Raji (cell line): ENCODE results near the gene PROSER3.
A peak's percentile ranks its signal among the peaks of the same experiment; 100 is the strongest.

Source experiments
- POLR2A ChIP-seq: IDR thresholded peaks from 2 replicates; pipeline ENCODE4 v1.6.1; 2011; ENCODE audit warnings: low read depth, low read length, control low read depth; ENCODE audit not compliant: insufficient read depth

PROSER3 gene

DNA sequence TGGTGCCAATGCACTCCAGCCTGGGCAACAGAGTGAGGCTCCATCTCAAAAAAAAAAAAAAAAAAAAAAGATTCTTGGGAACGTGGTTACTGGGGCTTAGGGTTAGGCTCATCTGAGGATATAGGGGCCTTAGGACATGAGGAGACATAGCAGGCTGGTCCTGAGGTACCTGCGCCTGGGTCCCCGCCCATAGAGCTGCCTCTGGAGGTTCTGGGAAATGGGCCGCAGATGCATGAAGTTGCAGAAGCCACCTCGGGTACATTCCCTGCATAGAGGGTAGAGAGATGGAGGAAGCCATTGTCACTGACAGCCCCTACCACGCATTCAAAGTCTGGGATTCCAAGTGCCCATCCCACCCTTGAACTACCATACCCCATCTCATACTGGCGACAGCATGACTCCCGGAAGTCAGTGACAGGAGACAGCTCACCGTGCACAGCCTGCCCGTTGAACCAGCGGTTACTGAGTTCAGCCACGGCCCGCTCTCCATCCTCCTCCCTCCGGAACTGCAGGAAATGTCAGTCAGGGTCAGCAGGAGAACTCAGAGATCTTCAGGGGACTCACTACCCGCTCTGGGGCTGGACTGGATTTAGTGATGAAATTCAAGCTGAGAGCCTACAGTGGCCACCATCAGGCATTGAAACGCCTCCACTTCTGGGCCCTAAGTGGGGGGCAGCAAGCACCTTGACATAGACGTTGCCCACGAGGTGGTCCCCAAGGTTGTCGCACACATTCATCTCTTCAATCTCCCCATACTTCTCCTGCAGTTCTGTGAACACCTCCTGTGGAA is 14.1 kb upstream of the PROSER3 start:
- TF ChIP-seq POLR2A, result no peak

DNA sequence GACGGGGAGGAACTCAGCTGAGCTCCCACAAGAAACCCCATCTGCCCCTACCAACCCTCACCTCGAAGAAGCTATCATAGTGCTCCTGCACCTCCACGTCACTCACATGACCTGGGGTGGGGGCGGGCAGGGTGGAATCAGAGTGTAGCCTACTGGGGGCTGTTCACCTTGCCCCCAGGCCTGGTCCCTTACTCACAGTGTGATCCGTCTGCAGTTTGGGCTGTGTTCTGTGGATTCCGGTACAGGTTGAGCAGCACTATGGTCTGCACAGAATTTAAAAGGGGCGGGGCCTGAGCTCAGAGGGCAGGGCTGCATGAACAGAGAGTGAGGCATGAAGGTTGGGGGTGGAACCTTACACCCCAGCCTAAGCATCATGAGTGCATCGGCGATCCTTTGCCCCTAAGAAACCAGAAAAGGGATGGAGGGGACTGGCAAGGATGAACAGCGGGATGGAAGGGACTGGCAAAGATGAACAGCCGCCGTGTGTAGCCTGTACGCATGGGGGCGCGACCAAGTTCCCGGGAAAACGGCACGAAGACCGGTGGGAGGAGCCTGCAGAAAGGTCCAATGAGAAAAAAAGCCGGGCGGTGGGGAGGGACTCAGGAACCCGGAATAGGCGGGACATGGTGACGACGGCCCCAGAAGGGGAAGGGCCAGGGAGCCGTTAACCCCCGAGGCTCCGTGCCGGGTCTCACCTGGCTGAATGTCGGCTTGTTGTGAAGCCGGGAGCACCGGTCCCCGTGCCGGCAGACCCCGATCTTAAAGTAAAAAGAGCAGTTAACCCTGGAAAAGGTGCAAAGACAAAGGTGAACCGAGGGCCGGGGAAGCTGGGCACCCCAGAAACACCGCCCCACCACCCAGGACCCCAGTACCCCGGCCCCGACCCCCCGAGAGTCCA is 13.3 kb upstream of the PROSER3 start:
- peak; percentile 88 for TF ChIP-seq POLR2A

DNA sequence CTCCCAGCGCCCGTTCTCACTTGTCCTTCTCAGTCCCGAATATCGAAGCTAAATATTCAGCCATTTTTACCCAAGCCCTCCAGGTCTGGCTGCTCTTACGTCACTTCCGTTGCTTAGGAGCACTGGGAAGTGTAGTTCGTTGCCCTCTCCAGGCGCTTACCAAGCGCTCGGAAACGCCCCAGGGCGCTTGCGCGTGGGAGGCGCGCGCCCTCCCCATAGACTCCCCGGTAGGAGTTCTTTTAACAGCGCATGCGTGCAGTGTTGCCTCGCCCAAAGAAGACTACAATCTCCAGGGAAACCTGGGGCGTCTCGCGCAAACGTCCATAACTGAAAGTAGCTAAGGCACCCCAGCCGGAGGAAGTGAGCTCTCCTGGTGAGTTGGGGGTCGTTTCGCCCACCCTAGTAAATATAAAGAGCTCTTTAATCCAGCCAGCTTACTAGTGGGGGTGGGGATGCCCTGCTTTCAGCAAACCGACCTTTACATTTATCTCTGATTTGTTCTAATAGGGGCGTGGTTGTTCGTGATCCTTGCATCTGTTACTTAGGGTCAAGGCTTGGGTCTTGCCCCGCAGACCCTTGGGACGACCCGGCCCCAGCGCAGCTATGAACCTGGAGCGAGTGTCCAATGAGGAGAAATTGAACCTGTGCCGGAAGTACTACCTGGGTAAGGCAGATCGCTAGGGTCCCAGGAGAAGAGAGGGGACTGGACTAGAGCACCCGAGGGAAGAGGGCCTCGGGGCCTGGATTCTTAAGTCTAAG is 12.5 kb upstream of the PROSER3 start, which contains the start of the genes PSENEN and U2AF1L4:
Gene PSENEN, plus strand, starts transcription at position 324 of the 759 bp plus-strand sequence. Its CDS starts 280 bp downstream, at position 604.
Gene U2AF1L4, minus strand, starts transcription at position 91 of the 759 bp plus-strand sequence. Its CDS starts 27 bp downstream, at position 64.
- peak; percentile 40; the same call in 1 of the 2 replicates for TF ChIP-seq POLR2A

DNA sequence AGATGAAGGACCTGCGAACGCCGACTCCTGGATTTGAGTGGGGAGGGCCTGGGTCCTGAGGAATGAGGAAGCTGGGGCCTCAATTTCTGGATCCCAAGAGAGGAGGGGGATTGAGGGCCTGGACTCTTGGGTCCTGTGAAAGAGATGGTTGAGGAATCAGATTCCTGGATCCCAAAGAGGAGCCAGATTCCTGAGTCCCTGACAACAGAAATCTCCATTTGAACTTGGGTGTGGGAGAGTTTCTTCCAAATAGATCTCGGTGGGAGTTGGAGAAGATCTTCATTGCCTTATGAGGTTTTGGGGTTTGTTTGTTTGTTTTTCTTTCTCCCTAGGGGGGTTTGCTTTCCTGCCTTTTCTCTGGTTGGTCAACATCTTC is 11.9 kb upstream of the PROSER3 start:
- TF ChIP-seq POLR2A, result no peak

DNA sequence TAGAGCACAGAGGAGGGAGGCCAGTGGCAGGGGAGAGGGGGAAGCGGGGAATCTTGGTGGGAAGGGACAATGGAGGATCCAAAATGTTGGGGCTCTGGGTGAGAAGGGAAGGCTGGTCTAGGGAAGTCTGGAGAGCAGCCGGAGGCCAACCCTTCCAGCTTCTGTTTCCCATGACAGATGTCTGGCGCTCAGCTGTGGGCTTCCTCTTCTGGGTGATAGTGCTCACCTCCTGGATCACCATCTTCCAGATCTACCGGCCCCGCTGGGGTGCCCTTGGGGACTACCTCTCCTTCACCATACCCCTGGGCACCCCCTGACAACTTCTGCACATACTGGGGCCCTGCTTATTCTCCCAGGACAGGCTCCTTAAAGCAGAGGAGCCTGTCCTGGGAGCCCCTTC is 11.4 kb upstream of the PROSER3 start:
- TF ChIP-seq POLR2A, result no peak

DNA sequence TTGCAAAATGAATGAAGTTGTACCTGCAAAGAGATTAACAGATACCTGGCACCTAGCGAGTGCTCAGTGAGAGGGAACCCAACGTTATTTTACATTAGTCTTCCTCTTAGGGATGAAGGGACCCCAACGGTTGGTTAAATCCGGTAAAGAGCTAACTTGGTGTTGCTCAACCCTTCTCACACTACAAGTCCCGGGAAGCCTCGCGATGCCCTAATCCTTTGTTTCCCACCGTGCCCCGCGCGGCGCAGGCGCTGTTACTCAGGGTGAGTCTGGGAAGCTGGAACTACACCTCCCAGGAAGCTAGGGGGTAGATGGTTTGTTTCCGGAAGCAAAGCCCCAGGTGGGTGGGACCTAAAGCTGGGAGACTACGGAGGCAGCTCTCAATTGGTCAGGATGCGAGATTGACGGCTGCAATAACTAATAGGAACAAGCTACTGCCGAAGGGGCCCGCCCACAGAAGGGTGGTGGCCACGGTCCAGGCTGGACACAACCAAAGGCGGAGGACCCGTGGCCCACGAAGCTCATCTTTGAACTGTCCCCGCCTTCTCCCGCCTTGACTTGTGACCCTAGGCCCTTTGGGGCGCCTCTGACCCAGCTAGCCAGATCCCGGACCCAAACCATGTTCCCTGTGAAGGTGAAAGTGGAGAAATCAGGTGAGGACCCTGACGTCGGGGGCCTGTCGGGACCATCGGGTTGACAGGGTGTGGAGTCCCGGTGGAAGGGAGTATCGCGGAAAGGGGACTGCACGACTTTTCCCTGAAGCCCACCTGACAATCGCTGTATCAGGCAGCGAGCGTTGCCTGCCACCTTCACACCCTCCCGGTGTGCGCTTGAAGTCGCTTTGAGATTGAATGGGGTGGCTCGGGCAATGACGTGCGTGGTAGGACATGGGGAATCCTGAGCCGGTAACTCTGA is 9.6 kb upstream of the PROSER3 start, which contains the start of gene LIN37:
Gene LIN37, plus strand, starts transcription at position 471 of the 915 bp plus-strand sequence. Its CDS starts 149 bp downstream, at position 620.
- TF ChIP-seq POLR2A, result peak; percentile 64

DNA sequence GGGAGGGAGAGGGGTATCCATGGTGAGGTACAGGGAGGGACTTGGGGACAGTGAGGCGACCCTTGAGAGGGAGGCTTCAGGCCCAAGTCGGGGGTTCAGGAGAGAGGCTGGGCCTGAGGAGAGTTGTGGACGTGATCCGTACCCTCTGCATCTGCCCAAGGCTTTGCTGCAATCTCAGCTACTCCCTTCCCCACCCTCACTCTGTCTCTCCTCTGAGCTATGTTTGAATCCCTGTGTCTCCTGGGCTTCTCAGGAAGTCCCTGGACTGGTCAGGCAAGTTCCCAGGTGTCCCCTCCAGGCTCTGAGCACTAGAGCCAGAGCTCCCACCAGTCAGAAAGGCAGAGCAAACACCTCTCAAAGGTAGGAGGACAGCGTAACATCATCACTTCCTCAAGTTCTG is 7.8 kb upstream of the PROSER3 start:
- no peak for TF ChIP-seq POLR2A

DNA sequence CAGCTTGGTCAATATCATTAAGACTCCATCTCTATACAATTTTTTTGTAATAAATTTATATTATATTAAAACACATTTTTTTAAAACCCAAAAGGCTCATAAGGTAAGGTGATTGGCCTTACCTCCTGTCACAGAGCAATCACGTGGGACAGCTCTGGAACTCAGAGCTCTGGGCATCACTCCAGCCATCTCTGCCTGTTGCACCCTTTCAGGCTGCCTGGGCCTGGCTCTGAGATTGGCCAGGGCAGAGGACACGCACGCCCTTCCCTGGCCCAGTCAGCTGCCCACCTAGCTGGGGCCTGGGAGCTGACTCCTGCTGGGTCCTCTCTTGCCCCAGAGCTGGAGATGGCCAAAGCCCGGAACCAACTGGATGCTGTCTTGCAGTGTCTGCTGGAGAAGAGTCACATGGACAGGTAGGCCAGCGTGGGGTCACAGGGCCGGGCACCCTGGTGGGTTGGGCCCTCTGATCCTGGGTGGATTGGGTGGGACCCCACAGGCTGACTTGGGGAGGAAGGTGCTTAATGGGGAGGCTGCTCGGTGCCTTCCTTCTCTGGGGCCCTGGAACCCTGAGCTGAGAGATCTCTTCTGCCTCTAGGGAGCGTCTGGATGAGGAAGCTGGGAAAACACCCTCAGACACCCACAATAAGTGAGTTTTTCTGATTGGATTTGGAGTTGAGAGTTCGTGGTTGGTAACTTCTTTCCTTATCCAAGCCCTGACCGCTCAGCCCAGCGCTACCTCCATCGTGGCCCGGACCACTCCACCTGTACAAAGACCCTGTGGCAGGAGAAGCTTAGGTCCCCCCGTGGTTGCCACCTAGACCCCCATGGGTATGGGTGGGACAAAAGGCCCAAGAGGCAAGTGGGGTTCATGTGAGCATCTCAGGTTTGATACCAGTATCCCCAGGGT is 5.9 kb upstream of the PROSER3 start:
- no peak for TF ChIP-seq POLR2A

DNA sequence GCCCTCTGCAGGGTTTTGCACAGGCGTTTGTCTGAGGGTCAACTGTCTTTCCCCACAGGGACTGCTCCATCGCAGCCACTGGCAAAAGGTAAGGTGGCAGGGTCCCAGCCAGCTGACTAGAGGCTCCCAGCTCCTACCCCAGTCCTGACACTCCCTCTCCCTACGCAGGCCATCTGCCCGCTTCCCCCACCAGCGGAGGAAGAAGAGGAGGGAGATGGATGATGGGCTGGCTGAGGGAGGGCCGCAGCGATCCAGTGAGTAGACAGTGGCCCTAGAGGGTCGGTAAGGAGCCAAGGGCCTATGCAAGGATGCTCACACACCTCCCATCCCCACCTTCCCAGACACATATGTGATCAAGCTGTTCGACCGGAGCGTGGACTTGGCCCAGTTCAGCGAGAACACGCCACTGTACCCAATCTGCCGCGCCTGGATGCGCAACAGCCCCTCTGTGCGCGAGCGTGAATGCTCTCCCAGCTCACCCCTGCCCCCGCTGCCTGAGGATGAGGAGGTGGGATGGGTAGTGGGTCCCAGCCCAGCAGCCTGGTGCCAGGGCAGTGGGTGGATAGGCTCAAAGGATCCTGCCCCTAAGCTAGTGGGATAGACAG is 5.1 kb upstream of the PROSER3 start:
- no peak for TF ChIP-seq POLR2A

DNA sequence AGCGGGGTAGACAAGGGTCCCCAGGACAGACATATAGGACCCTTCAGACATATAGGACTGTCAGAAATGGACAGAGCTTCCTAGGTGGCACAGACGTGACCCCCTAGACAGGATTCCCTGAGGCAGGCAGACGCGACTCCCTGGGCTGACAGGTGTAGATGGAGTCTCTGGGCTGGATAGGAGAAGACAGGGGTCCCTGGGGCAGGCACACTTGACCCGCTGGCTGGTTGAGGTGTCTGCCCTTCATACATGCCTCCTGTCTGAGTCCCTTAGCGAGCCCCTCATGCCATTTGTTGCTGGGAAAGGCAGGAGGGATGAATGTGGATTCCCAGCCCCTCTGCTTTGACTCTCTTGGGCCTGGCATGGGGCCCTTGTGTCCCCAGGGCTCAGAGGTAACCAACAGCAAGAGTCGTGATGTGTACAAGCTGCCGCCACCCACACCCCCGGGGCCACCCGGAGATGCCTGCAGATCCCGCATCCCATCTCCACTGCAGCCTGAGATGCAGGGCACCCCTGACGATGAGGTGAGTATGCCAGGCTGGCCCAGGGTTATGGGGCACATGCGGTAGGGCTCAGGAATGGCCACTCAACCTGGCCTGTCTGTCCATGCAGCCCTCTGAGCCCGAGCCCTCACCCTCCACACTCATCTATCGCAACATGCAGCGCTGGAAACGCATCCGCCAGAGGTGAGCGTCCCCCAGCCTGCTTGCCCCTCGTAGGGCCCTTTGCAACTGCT is 4.2 kb upstream of the PROSER3 start:
- no peak for TF ChIP-seq POLR2A

DNA sequence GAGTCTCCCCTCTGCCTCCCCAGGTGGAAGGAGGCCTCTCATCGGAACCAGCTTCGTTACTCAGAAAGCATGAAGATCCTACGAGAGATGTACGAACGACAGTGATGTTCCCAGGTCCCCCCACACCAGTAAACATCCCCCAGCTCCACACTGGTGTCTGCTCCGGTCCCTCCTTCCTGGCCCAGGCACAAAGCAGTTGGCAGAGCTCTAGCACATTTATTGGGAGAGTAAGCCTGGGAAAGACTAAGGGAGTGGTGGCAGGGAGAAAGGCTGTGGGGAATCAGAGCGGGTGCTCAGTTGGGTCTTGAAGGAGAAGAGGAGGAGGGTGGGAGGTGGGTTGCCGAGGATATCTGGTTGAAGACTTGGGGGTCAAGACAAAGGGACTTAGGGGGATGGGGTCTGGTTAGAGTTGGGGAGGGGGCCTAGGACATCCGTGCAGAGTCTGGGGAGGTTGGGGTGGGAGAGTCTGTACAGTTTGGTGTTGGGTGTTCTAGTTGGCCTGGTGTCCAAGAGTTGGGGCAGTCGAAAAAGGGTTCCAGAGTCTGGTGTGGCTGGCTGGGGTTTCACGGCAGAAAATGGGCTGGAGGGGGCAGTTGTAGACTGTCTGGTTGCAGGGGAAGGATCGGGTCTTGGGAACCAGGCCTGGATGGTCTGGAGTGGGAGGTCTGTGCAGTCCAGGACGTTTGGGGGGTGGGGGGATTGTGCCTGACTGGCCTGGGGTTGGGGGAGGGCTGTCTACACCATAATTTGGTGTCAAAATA is 3.4 kb upstream of the PROSER3 start:
- no peak for TF ChIP-seq POLR2A
